WTC11 (cell line): ENCODE data around the gene SNX32. TPM values are rescaled to one million over a fixed set of nuclear protein-coding genes. Genes with fewer than 3 reads are reported as not detected.

Source experiments
- ATAC-seq: fragments of 200-7000 bp; cut with Tn5 transposase; 2 replicates; pipeline ENCODE4 v1.10.0; 2021; ENCODE audit warnings: mild to moderate bottlenecking, moderate library complexity
- CTCF ChIA-PET: fragments of 300-600 bp; sonication (Branson Sonifier 250); formaldehyde crosslinking; loops from one replicate; lab custom pipeline; 2021; ENCODE audit warnings: antibody characterized with exemption; lab: Charles Lee
- POLR2A ChIA-PET: fragments of 350-600 bp; sonication (Branson Sonifier 250); formaldehyde crosslinking; loops from one replicate; lab custom pipeline; 2021; ENCODE audit warnings: antibody characterized with exemption; lab: Charles Lee
- DNase-seq: peaks from one replicate; pipeline ENCODE4 v3.0.0; 2021; ENCODE audit warnings: low spot score
- H3K27ac Mint-ChIP-seq: 2 replicates; pipeline ENCODE4 v1.8.0; 2021; ENCODE audit warnings: mixed read lengths
- H3K27me3 Mint-ChIP-seq: 2 replicates; pipeline ENCODE4 v1.8.0; 2021; ENCODE audit warnings: low read depth, mild to moderate bottlenecking, moderate library complexity, mixed read lengths
- H3K36me3 Mint-ChIP-seq: 2 replicates; pipeline ENCODE4 v1.8.0; 2021; ENCODE audit warnings: mixed read lengths
- H3K4me1 Mint-ChIP-seq: 2 replicates; pipeline ENCODE4 v1.8.0; 2022; ENCODE audit warnings: mixed read lengths
- H3K4me3 Mint-ChIP-seq: 2 replicates; pipeline ENCODE4 v1.8.0; 2021; ENCODE audit warnings: mild to moderate bottlenecking, moderate library complexity, mixed read lengths
- H3K9me3 Mint-ChIP-seq: 2 replicates; pipeline ENCODE4 v1.8.0; 2021; ENCODE audit warnings: mixed read lengths
- AFF4 ChIP-seq: sonication (generic); formaldehyde crosslinking; IDR thresholded peaks from 2 replicates; pipeline ENCODE4 v1.8.1; 2023; ENCODE audit warnings: mild to moderate bottlenecking, missing genetic modification reagents, borderline replicate concordance
- AR ChIP-seq: fragments of 250-450 bp; sonication (Bioruptor Pico); IDR thresholded peaks from 2 replicates; pipeline ENCODE4 v1.9.0; 2021; ENCODE audit warnings: mild to moderate bottlenecking
- ARID4B ChIP-seq: sonication (generic); formaldehyde crosslinking; IDR thresholded peaks from 2 replicates; pipeline ENCODE4 v1.8.0; 2023; ENCODE audit warnings: missing genetic modification reagents, mild to moderate bottlenecking, borderline replicate concordance
- CREM ChIP-seq: sonication (generic); formaldehyde crosslinking; IDR thresholded peaks from 2 replicates; pipeline ENCODE4 v1.8.1; 2022; ENCODE audit warnings: mild to moderate bottlenecking, missing genetic modification reagents, moderate library complexity
- CTCF ChIP-seq: fragments of 200-600 bp; IDR thresholded peaks from 2 replicates; pipeline ENCODE4 v1.8.0; 2022; ENCODE audit warnings: antibody characterized with exemption
- FOXK1 ChIP-seq: sonication (generic); formaldehyde crosslinking; IDR thresholded peaks from 2 replicates; pipeline ENCODE4 v1.8.0; 2022; ENCODE audit warnings: mild to moderate bottlenecking, moderate library complexity, missing genetic modification reagents
- KAT7 ChIP-seq: sonication (generic); formaldehyde crosslinking; IDR thresholded peaks from 2 replicates; pipeline ENCODE4 v1.8.1; 2023; ENCODE audit warnings: missing genetic modification reagents, mild to moderate bottlenecking, borderline replicate concordance
- NFE2L1 ChIP-seq: sonication (generic); formaldehyde crosslinking; IDR thresholded peaks from 2 replicates; pipeline ENCODE4 v1.8.1; 2023; ENCODE audit warnings: missing genetic modification reagents
- RELA ChIP-seq: sonication (generic); formaldehyde crosslinking; IDR thresholded peaks from 2 replicates; pipeline ENCODE4 v1.8.1; 2022; ENCODE audit warnings: missing genetic modification reagents, mild to moderate bottlenecking, borderline replicate concordance
- STAT6 ChIP-seq: sonication (generic); formaldehyde crosslinking; conservative IDR thresholded peaks from 2 replicates; pipeline ENCODE4 v1.8.1; 2023; ENCODE audit warnings: mild to moderate bottlenecking, low read depth, missing genetic modification reagents, moderate library complexity
- ZNF138 ChIP-seq: sonication (generic); formaldehyde crosslinking; conservative IDR thresholded peaks from 2 replicates; pipeline ENCODE4 v1.8.1; 2022; ENCODE audit warnings: mild to moderate bottlenecking, moderate library complexity, missing genetic modification reagents
- ZNF232 ChIP-seq: sonication (generic); formaldehyde crosslinking; IDR thresholded peaks from 2 replicates; pipeline ENCODE4 v1.8.0; 2022; ENCODE audit warnings: mild to moderate bottlenecking, missing genetic modification reagents
- ZNF416 ChIP-seq: fragments of 250-450 bp; sonication (Bioruptor Pico); IDR thresholded peaks from 2 replicates; pipeline ENCODE4 v1.9.0; 2021; ENCODE audit warnings: mild to moderate bottlenecking, inconsistent platforms
- total RNA-seq: library from RNA; stranded (reverse); gene quantifications from 3 replicates; pipeline ENCODE4 v1.2.3, GENCODE V29; 2021

SNX32 gene
- total RNA-seq, 1 experiment from 2014 or later = 2.9 TPM

GRCh38 chr11:65796726-65797601, 36.8 kb upstream of the SNX32 start:
- Mint-ChIP-seq H3K4me1 (peaks cover 21% of the 10 kb centered on the region), H3K27ac (peak overlapping the region; percentile 32), H3K9me3 (no peaks in the 10 kb centered on the region), H3K36me3 (peaks cover 5% of the 10 kb centered on the region; the same call in 1 of the 2 replicates), H3K27me3 (no peaks in the 10 kb centered on the region), H3K4me3 (no peak overlapping the region)
- ChIA-PET CTCF (interaction anchor here (0.6 to 3.4 kb wide), 11 partner anchors 12 to 191 kb away, joined by 3 to 43 read pairs (median 3); partner anchors contain the start of genes AP5B1, FIBP, KAT5 and MUS81), POLR2A (no interaction called here)
- no peak for DNase-seq
- TF ChIP-seq STAT6 (CRISPR knock-in tag) (no peak), KAT7 (CRISPR knock-in tag) (no peak), ARID4B (CRISPR knock-in tag) (no peak), ZNF138 (CRISPR knock-in tag) (no peak), CTCF (no peak), AR (CRISPR knock-in tag) (no peak), ZNF232 (no peak), ZNF416 (CRISPR knock-in tag) (no peak), FOXK1 (CRISPR knock-in tag) (no peak), AFF4 (no peak), RELA (CRISPR knock-in tag) (no peak), NFE2L1 (CRISPR knock-in tag) (no peak), CREM (CRISPR knock-in tag) (no peak)
- peak; percentile 40 for ATAC-seq
